Inferior parietal cortex (tissue), 1 donor: ENCODE measurements around the gene ROBO4.

Source experiments
- DNase-seq: peaks from one replicate; pipeline ENCODE4 v3.0.0-alpha.2; 2016; ENCODE audit errors: extremely low spot score

ROBO4 gene

DNA sequence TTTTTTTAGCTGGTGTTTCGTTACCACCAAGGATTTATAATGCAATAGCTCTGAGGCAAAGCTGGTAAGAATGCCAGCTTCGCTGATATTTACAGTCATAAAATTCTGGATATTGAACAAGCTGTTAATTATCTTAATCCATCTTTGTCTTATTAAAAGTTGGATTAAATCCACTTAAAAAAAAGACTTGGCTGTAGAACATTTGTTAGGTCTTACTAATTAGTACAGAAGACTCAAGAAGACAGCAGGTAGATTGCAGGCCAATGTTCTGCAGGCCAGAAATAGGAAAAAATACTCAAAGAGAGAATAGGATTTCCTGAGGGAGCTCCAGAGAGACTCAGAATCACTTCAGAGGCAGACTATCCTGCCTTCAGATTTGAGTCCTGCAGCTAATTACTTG lies 7.5 kb downstream of the ROBO4 start:
- DNase-seq: no peak

GRCh38 chr11:124889191-124890091 lies 8.2 kb downstream of the ROBO4 start:
- DNase-seq: no peak

GRCh38 chr11:124887667-124888013 lies 10.0 kb downstream of the ROBO4 start:
- DNase-seq: no peak

DNA sequence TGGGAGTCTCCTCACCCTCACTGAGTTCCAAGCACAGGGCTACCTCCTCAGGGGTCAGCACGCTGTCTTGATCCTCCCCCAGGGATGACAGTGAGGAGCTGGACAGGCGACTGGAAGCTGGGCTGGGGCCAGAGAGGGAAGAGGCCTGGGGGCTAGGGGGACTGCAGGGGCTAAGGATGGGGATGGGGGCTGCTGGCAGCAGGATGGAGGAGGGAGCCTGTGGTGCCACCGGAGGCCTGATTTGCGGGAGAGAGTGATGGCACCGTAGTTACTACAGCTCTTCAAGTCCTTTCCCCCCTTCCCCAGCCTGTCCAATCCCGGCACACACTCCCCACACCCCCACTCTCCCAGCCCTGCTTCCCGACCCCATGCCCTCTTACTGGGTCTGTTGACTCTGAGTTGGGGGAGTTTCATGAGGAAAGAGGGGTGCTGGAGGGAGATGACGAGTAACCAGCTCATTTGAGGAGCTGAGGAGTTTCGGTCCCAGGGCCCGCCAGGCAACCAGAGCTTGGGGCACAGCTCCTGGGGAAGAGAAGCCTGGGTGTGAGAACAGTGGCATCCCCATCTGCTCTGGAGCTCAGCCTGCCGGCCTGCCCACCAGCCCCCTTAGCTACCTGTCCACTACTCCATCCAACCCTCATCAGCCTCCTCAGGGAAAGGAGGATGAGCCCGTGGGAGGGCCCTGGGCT lies 10.5 kb downstream of the ROBO4 start:
- DNase-seq: no peak

GRCh38 chr11:124886476-124886875 lies 11.2 kb downstream of the ROBO4 start:
- DNase-seq: no peak

DNA sequence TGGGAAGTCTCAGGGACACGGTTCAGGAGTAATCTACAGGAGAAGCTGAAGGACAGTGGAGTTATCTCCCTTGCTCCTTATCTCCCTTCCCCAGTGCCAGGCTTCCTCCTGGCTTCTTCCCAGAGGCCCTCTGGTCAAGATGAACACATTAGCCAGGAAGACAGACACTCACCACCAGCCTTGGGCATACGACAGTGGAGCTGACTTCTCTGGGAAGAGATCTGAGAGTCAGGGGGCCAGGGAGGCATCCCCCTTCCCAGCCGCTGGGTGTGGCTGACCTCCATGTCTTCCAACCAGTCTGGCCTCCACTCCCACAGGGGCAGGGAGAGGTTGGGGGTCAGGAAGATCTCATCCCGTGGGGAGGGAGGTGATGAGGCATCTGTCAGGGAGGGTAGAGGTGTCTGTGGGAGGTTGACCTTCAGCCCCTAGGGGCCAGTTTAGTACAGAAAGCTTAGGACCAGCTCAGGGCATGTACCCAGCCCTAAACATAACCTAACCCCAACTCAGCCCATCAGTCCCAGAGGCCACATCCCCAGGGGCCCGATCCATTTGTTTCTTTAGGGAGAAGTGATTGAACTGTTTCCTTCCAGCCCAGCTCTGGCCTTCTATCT lies 12.7 kb downstream of the ROBO4 start:
- no peak for DNase-seq

GRCh38 chr11:124884340-124884739 lies 13.3 kb downstream of the ROBO4 start:
- no peak for DNase-seq

GRCh38 chr11:124882339-124883071 lies 15.2 kb downstream of the ROBO4 start:
- DNase-seq: no peak

- DNase-seq: no peak
Observed at GRCh38 chr11:124880958-124881357, 16.7 kb downstream of the ROBO4 start.

DNA sequence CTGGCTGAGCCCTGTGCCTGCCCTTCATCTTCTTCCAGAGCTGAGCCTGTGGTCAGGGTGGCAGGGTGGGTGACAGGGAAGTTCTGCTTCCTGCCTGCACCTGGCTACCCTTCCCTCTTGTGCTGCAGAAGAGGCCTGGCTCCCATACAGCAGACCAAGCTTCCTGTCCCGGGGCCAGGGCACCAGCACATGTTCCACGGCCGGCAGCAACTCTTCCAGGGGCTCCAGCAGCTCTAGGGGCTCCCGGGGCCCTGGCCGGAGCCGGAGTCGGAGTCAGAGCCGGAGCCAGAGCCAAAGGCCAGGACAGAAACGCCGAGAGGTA lies 17.4 kb downstream of the ROBO4 start:
- no peak for DNase-seq

DNA sequence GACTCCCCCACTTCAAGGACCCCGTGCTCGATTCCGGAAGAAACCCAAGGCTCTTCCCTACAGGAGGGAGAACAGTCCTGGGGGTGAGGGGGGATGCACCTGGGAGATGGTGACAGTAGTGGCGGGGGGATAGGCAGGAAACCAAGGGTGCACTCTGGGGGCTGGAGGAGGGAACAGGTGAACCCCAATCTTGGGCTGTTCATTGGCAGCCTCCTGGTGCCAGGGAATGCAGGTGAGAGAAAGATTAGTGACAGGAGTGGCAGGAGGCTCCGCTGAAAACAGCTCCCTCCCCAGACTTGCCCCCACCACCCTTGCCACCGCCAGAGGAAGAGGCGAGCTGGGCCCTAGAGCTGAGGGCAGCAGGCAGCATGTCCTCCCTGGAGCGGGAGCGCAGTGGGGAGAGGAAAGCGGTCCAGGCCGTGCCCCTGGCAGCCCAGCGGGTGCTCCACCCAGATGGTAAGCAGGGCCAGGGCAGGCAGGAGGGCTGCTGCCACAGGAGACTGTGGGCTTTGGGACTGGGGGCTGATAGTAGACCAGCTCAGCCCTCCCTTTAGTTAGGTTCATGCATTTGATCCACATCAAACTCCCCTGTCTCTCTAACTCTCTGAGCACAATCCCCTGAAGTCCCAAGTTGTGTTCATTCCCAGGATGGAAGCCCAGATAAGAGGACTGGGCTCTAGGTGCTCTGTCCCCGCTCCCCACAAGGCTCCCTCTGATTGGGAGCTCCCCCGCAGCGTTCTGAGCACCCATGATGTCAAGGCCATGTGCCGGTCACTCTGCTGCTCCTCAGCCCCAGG lies 18.0 kb downstream of the ROBO4 start:
- no peak for DNase-seq

- no peak for DNase-seq
Observed at GRCh38 chr11:124878759-124879492, 18.7 kb downstream of the ROBO4 start.

GRCh38 chr11:124877910-124878758 lies 19.5 kb downstream of the ROBO4 start:
- no peak for DNase-seq

DNA sequence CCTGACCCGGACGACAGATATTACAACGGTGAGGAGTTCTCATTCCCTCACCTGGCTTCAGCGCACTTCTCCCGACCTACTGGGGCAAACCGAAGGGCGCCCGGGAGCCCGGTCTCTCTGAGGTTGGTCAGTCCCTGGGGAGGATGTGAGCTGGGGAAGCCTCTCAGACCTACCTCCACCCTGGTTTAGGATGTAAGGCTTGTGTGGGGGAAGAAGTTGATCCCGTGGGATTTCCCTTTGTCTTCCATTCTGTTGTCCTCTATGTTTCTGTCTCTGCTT lies 20.1 kb downstream of the ROBO4 start:
- no peak for DNase-seq

DNA sequence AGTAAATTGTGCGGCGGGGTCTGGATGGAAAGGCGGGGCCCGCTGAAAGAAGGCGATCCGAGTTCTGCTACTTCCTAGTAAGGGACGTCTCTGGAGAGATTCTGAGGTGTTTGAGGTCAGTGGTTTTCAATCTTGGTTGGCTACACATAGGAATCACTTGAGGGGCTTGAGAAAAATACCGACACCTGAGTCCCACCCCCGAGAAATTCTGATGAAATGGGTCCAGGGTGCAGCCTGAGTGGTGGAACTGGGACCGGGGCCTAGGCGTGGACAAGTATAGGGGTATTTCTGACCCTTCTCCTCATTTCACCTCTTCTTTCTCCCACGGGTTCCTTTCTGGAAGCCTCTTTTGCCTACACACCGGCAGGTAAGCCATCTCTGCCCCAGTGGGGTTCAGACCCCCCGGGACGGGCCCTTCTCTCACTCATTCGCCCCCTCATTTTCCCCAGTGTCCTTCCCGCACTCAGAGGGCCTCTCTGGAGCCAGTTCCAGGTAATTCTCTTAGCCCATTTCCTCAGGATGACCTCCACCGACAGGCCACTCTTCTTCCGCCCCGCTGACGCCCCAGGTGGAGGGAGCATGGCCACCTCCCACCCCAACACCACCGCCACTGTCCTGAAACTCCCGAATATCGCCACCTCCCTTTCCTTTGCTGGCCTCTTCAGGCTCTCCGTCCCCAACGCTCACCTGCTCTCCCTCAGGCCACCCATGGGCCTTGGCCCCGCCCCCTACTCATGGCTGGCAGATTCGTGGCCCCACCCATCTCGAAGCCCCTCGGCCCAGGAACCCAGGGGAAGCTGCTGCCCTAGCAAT lies 20.6 kb downstream of the ROBO4 start:
- no peak for DNase-seq

DNA sequence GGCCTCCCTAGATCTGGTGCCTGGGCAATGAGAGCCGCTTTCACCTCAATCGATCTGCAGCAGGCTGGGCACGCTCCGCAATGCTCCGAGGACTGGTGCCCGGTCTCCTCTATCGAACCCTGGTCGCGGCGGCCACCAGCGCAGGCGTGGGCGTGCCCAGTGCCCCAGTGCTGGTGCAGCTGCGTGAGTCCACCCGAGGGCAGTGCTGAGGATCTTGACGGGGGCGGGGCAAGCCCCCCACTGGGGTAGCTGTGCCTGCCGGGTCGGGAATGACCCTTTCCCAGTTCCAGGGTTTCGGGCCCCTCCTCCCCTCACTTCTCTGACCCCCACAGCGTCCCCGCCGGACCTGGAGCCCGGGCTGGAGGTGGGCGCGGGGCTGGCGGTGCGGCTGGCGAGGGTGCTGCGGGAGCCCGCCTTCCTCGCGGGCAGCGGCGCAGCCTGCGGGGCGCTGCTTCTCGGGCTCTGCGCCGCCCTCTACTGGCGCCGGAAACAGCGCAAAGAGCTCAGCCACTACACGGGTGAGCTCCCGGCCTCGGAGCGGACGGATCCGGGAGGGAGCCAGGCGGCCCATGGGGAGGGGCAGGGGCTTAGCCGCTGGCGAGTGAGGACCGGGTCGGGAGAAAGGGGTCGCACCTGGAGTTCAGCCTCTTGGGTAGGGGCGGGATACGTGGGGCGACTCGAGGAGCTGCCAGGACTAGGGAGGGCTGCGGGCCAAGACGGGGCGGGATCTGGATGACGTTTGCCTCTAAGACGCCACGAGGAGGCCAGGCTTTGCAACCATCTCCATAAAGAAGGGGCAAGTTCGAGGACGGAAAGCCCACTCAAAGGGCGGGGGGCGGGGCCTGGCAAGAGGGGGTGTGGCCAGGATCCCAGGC lies 21.5 kb downstream of the ROBO4 start:
- peak; percentile 79 for DNase-seq

- no peak for DNase-seq
Observed at GRCh38 chr11:124875401-124875800, 22.3 kb downstream of the ROBO4 start.

- no peak for DNase-seq
Observed at GRCh38 chr11:124874571-124875255, 23.0 kb downstream of the ROBO4 start.
